ENCODE data around the gene FAM193B.

Gene FAM193B

GRCh38 chr5:177475563-177476427, 78.6 kb downstream of the FAM193B start:
- DNase-seq (ENCODE audit: insufficient read length, low spot score) (no peak), FAIRE-seq (no peak)
- TF ChIP-seq POU2F2 (IDR thresholded peaks at IDR 0.05; ENCODE audit: low read depth, low read length) (no peak), SPI1 (IDR thresholded peaks at IDR 0.05; ENCODE audit: low read depth, low read length) (no peak), POLR2AphosphoS5 (IDR thresholded peaks at IDR 0.05; ENCODE audit: low read depth, low read length) (no peak), PAX5 (IDR thresholded peaks at IDR 0.05; ENCODE audit: insufficient read depth, low read length, severe bottlenecking) (no peak), TAF1 (IDR thresholded peaks at IDR 0.05; ENCODE audit: low read depth, low read length) (no peak), POLR2A (IDR thresholded peaks at IDR 0.05; ENCODE audit: low read depth, low read length) (no peak)

- DNase-seq (ENCODE audit: insufficient read length, low spot score): no peak
- FAIRE-seq: no peak
- TF ChIP-seq TAF1 (IDR thresholded peaks at IDR 0.05; ENCODE audit: low read depth, low read length) (no peak), SPI1 (IDR thresholded peaks at IDR 0.05; ENCODE audit: low read depth, low read length) (no peak), PAX5 (IDR thresholded peaks at IDR 0.05; ENCODE audit: insufficient read depth, low read length, severe bottlenecking) (no peak), POU2F2 (IDR thresholded peaks at IDR 0.05; ENCODE audit: low read depth, low read length) (no peak), POLR2AphosphoS5 (IDR thresholded peaks at IDR 0.05; ENCODE audit: low read depth, low read length) (no peak), POLR2A (IDR thresholded peaks at IDR 0.05; ENCODE audit: low read depth, low read length) (no peak)
Measured at GRCh38 chr5:177474846-177475562, 79.4 kb downstream of the FAM193B start.

- no peak for TF ChIP-seq POLR2AphosphoS5 (IDR thresholded peaks at IDR 0.05; ENCODE audit: low read depth, low read length)
- no peak for TF ChIP-seq PAX5 (IDR thresholded peaks at IDR 0.05; ENCODE audit: insufficient read depth, low read length, severe bottlenecking)
- no peak for TF ChIP-seq SPI1 (IDR thresholded peaks at IDR 0.05; ENCODE audit: low read depth, low read length)
- no peak for TF ChIP-seq POU2F2 (IDR thresholded peaks at IDR 0.05; ENCODE audit: low read depth, low read length)
- TF ChIP-seq POLR2A (IDR thresholded peaks at IDR 0.05; ENCODE audit: low read depth, low read length): no peak
- TF ChIP-seq TAF1 (IDR thresholded peaks at IDR 0.05; ENCODE audit: low read depth, low read length): no peak
- DNase-seq (ENCODE audit: insufficient read length, low spot score): no peak
- no peak for FAIRE-seq
Measured at GRCh38 chr5:177474002-177474476, 80.3 kb downstream of the FAM193B start.

DNA sequence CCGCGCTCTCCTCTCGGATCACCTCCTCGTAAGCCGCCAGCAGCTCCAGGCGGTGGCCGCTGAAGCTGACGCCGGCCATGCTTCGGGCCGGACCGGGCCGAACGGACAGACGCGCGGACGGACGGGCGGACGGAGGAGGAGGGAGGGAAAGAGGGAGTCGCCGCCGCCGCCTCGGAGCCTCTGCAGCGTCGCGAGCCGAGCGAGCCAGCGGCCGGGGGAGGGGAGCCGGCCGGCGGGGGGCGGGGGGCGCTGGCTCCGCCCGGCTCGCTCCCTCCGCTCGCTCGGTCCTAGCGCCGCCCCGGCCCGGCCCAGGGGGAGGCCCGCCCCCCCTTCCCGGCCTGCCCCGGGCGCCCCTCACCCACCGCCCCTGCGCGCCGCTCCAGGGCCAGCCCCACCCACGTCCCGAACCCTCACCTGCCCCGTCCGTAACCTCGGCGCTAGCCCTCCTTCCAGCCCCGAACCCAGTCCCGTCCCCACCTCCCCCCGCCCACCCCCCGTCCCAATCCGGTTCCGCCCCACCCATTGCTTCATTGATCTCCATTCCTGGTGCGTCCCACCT, 80.8 kb downstream of the FAM193B start, which contains the start of gene DBN1:
TSS of gene DBN1 (minus strand) at position 192 of the 559 bp plus-strand sequence. CDS start at position 79, 113 bp downstream.
- FAIRE-seq (peak; percentile 76), DNase-seq (ENCODE audit: insufficient read length, low spot score) (peak; percentile 95)
- no peak for TF ChIP-seq TAF1 (IDR thresholded peaks at IDR 0.05; ENCODE audit: low read depth, low read length)
- TF ChIP-seq POU2F2 (IDR thresholded peaks at IDR 0.05; ENCODE audit: low read depth, low read length): no peak

GRCh38 chr5:177472460-177473442, 81.6 kb downstream of the FAM193B start:
- DNase-seq (ENCODE audit: insufficient read length, low spot score): peak; percentile 91
- TF ChIP-seq SPI1 (IDR thresholded peaks at IDR 0.05; ENCODE audit: low read depth, low read length) (no peak), POLR2A (IDR thresholded peaks at IDR 0.05; ENCODE audit: low read depth, low read length) (peak; percentile 61; the same call in 1 of the 2 replicates), POU2F2 (IDR thresholded peaks at IDR 0.05; ENCODE audit: low read depth, low read length) (0 out of 2 replicates have a peak, but pooled peaks have one; percentile 22)
- peak; percentile 94 for FAIRE-seq

DNA sequence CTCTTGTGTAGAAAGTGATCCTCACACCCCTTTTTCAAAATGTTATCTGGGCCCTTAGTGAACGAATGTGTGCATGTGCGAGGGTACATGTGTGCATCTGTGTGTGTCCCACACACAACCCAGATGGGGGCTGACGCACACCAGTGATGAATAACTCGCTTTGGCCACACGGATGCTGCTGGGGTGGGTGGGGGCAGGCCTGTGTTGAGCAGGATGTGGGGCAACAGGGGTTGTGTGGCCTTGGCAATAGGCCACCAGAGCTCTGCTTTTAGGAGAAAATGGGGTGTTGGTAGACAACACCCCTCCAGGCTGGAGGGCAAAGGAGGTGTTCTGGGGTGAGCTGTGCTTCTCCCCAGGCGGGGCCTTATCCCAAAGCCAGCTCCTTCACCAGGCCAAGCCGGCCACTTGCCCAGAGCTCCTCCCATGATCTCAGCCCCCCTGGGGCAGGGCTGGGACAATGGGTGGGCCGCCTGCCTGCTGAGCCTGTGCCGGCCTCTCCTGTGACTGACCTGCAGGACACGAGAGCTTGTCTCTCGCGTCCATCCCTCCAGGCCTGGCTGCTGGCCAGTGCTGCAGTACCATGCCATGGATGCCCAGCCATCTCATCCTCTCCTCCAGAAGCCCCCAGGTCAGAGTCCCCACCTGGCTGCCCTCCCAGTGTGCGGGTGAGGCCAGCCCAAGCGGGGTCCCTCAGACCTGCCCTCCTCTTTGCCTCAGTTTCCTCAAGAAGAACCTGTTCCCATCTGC, 82.6 kb downstream of the FAM193B start:
- peak; percentile 47 for FAIRE-seq

DNA sequence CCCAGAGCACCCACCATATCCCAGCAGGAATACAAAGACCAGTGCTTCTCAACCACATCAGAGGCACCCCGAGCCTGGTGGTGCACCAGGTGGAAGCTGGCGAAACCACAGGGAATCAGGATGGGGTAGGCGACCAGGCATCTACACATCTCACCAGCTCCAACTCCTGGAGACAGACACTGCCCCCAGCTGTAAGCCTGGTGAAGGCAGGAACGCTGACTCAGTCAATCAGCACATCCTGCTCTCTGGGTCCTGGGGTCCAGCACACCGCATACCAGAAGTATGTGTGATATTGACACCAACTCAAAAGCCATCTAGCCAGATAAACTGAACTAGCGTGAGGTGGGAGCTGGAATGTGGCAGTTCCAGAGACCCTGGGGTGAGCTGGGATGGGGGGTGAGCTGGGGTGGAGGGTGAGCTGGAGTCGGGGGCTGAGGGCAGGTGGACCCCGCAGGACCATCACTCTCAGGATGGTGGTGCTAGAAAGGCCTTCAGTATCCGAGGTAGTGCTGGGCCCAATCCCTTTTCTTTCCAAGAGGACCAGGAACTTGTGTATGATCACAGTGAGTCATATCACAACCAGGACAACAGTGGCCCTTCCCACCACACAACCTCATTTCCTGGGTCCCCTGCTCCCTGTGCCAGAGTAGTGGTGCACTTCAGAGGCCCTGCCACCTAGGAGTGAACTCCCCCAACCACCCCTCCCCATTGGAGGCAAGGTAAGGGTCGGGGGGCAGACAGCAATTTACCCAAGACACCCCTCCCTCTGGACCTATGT, 83.4 kb downstream of the FAM193B start:
- DNase-seq (ENCODE audit: insufficient read length, low spot score) (no peak), FAIRE-seq (peak; percentile 70)
- no peak for TF ChIP-seq TAF1 (IDR thresholded peaks at IDR 0.05; ENCODE audit: low read depth, low read length)
- TF ChIP-seq POLR2AphosphoS5 (IDR thresholded peaks at IDR 0.05; ENCODE audit: low read depth, low read length): no peak
- TF ChIP-seq SPI1 (IDR thresholded peaks at IDR 0.05; ENCODE audit: low read depth, low read length): no peak
- no peak for TF ChIP-seq POU2F2 (IDR thresholded peaks at IDR 0.05; ENCODE audit: low read depth, low read length)
- no peak for TF ChIP-seq POLR2A (IDR thresholded peaks at IDR 0.05; ENCODE audit: low read depth, low read length)
- no peak for TF ChIP-seq PAX5 (IDR thresholded peaks at IDR 0.05; ENCODE audit: insufficient read depth, low read length, severe bottlenecking)

More for the DNA sequence above, 82.6 kb downstream of the FAM193B start:
- no peak for TF ChIP-seq PAX5 (IDR thresholded peaks at IDR 0.05; ENCODE audit: insufficient read depth, low read length, severe bottlenecking)
- TF ChIP-seq POLR2AphosphoS5 (IDR thresholded peaks at IDR 0.05; ENCODE audit: low read depth, low read length): no peak
- no peak for TF ChIP-seq TAF1 (IDR thresholded peaks at IDR 0.05; ENCODE audit: low read depth, low read length)
- no peak for DNase-seq (ENCODE audit: insufficient read length, low spot score)

All from GM12891 (cell line).